ENCODE results near the gene TAF3.

The TAF3 gene

DNA sequence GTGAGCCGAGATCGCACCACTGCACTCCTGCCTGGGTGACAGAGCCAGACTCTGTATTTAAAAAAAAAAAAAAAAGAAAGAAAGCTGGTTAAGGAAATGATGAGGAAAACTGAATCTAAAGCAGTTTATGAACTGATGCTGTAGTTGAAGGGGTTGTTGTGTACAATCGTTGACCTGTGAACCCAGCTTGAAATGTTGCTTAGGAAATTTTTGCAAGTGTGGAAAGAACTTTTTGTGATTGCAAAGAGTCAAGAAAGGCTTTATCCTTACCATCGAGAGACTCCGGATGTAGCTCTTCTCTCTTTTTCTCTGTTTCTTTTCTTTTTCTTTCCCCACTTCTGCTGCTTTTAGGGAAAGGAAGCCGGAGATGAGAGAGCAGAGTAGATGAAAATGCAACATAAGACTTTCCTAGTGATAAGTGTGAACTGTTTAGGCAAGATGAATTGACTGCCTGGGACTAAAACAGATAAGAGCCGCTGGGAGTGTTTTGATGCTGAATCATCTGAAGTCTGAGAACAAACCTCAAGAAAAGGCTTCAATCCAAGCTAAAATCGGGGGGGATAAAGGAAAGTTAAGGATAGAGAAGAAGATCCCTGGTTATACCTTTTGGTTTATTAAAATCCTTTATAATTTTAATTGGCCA lies 69.0 kb downstream of the TAF3 start:
- no peak for DNase-seq

DNA sequence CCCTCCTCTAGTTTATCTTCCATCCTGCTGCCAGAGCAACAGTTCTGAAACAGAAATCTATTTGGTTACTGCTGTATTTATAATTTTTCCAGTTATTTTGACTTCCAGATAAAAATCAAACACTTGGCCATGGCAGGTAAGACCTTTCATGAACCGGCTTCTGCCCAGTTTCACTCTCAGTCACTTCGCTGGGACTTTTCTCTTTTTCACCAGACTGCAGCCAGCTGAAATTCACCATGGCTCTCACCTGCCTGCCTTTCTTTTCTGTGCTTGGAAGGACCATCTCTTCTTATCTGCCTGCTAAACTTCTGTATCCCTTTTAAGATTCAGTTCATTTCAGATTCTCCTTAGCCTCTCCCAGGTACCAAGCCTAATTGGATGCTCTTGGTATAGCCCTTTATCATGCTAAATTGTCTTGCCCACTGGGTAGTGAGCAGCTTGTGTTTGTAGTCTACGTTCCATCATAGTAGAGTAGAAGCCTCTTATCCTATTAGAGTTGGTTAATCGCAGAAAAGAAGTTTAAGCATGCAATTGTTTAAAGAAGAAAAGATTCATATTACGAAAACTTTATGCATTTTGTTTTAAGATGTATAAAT lies 71.7 kb downstream of the TAF3 start:
- no peak for DNase-seq

DNA sequence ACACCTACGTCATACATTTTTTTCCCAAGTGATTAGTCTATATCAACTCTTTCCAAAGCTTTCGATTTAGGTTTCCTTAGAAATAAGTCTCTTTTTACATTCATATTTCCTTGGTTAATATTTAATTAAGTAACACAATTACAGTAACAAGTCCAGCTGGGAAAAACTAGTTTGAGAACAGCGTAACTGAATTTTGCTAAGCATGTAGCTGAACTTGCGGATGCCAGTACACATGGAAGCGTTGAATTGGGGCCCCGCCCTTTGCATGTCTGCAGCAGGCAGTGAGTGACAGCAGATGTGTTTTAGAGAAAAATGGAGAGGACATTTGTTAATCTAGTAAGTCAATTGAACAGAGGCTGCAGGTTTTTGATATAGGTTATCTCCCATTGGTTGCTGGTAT lies 72.5 kb downstream of the TAF3 start:
- no peak for DNase-seq

DNA sequence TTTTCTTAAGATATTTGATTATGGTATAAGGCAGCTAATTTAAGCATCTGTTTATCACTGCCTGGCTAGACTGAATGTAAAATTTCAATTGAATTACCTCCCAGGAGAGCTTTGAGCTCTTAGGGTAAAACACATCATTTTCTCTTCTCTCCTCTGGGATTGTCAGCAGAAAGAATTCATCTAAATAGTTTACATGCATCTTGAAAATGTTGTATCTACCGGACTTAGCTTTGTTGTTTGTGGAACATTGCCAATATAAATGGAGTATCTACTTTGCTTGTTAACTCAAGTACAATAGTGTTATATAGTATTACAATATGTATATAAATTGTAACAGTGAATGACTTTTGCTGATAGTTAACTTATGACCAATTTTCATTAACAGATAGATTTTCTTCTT lies 73.3 kb downstream of the TAF3 start:
- DNase-seq = no peak

DNA sequence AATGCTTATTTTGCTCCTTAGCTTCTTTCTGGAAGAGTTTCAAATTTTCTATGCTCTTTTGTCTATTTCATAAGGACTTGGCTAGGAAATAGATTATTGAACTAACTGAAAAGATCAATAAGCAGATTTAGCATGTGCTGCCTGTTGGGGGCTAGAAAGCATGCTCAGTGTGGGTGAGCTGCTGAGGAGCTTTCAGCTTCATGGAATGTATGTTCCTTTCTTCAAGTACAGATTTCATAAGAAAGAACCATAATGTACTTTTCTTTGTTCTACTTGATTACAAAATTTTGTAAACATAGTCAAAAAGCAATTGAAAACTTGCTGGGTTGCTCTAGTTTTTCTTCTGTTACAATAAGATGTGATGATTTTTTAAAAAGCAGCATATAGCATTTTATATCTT lies 73.8 kb downstream of the TAF3 start:
- DNase-seq = no peak

DNA sequence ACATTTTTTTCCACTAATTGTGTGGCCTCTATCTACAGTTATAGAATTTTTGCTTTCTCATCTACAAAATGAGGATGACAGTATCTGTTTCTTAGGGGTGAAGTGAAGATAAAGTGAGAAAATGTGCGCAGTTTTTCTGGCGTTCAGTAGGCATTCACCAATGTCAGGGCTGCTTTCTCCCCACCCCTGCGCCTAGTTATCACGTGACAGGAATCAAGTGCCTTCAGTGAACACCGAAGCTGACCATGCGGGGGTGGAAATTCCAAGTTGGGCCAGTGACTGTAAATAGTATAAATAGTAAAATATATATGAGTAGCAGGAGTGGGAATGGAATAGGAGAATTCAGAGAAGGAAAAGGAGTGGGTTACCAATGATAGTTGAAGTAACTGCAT lies 77.4 kb downstream of the TAF3 start:
- no peak for DNase-seq

DNA sequence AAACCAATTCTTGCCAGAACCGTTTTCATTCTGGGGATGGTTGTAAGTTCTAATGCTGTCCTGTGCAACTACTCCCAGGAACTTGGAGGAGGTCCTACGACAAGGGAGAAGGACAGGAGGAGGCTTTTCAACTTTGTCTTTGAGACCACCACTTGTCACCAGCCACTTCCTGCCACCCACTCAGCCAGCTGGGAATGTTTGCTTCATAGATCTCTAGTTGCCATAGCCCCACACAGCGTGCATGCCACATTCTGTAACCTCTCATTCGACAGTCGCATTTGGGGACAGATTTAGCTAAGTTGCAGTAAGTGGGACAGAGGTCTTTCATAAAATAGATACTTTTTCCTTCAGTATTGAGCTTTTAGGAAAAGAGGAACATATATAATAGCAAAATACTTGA lies 78.0 kb downstream of the TAF3 start:
- DNase-seq = no peak

DNA sequence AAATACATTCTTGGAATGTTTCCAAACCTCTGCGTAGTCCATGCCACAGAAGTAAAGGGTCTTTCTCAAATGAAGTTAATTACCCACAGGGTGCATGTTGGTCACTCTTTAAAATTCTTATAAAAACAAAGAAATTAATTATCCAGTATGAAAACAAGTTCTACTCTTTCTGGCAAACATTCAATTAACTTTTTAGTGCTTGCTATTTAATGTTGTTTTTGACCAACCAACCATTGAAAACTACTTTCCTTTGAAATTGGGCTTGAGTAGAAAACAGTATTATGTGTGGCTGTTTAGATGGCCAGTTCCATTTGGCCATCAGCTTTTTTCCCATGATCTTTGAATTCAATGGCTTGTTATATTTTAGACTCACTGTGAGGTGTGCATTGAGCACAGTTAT lies 83.0 kb downstream of the TAF3 start:
- DNase-seq = no peak

DNA sequence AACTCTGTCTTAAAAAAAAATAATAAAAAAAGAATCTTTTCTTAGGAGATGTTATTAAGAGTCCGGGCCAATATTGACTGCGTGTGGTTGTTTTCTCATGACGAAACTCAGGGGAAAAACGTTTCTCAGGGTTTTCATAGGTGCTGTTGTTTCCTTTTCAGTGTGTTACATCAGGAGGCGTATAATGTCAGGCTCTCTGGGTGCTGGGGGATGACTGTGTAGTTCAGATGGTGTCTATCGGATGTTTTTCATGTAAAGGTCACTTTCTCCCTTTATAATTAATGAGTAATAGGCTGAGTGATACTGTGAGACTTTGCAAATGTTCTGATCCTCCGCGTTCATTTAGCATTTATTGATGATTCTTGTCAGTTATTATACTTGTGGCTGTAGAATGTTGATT lies 84.1 kb downstream of the TAF3 start:
- DNase-seq = no peak

DNA sequence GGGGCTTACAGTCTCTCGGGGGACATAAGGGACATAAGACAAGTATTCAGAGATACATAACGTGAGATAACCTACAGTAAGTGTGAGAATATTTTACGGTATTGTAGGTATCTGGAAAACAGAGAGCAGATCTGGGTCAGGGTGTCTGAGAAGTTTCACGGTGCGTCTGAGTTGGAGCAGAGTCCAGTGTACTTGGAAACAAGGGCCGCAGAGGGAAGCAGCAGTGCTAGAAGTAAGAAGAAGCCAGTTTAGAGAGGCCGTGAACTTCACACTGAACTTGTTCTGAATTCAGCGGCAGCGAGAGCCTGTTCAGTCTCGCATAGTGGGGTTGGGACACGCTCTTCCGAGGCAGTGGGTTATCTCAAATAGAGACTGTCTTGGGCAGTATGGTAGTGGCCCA lies 85.5 kb downstream of the TAF3 start:
- no peak for DNase-seq

DNA sequence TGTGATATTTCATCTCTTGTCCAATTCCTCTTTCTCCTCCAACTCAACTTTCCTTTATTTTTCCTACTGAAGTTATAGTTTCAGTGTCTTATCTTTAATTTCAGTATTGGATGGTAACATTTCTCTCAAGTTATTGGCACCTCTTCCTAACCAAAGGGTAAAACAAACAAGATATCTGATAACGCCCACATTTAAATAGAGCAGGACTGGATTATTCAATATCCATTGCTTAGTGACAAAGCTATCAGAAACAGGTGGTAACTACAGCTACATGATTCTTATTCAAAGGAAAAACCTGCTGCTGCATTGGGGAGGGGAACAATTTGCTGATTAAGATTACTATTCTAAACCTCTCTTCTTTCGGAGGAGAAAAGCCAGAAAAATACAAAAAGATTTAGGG lies 87.8 kb downstream of the TAF3 start:
- DNase-seq = no peak

DNA sequence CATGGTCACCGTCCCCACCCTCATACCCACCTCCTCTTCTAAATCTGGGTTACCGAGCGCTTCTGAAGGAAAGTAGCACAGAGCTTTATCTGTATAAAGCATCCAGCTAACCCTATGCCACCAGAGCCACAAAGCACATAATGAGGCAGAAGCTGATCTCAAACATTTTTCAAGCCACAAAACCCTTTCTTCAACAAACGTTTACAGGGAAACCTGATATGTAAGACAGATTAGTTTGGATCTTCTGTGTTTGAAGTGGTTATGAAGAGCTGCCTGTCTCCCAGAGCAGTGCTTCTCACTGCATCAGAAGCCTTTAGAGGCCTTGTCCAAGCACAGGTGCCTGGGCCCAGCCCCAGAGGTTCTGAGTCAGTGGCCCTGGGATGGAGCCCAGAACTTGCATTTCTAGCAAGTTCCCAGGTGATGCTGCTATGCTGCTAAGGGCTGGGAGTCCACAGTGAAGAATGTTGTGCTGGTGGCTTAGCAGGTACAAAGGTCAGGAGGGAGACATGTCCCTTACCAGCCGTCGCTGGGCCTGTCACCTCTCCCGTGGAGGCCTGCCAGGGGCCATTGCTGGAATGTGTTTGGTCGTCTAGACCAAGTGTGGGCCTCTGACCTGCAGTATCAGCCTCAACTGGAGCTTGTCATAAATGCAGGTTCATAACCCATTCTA lies 90.4 kb downstream of the TAF3 start:
- DNase-seq = no peak

DNA sequence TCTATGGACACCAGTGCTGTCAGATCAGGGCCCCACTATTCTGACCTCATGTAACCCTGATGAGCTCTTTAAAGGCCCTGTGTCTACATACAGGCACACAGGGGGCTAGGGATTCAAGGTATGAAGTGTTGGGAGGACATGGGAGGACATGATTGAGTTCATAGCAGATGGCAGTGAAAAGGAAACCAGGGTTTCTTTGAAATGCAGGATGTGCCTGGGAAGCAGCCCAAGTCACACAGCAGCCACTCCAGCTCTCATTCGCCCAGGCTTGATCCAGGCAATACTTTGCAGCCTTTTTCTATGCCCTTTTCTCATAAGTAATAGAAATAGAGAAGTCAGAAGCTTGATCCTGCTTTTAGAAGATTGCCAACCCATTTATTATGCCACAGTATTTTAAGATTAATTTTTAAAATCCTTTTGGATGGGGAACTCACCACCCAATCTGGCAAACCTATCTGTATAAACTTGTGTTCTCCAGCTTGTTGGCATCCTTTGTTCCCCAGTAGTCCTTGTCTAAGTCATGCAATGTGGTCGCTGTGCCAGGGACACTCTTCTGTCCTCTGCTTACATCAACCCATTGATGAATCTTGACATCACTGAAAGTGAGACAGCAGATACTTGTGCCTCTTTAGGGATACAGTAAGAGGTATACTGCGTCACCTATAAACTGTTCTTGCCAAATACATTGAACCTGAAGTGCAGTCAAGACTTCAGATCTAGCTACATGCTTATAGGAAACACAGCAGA lies 95.0 kb downstream of the TAF3 start:
- no peak for DNase-seq

DNA sequence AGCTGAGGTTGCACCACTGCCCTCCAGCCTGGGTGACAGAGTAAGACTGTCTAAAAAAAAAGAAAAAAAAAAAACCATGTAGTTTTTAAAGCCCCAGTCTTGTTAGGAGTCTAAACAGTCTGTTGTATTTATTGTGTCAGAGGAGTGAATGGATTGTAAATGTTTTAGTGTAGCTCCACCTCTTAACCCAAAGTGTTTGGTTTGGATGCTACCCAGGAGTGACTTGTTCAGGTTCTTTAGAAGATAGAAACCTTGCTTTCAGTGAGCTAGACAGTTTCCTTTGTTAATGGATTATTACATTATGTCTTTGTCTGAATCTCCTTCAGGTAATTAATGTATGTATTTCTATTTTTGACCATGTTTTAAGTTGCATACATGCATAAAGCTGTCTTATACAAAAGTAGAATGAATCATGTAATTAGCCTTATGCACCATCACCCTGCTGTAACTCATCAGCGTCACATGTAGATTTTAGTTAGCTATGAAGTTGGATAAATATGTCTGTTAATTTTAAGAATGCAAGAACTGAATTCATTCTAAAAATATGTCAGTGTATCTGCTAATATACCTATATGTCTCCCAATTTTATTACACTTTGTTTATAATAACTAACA lies 97.7 kb downstream of the TAF3 start:
- DNase-seq = no peak

DNA sequence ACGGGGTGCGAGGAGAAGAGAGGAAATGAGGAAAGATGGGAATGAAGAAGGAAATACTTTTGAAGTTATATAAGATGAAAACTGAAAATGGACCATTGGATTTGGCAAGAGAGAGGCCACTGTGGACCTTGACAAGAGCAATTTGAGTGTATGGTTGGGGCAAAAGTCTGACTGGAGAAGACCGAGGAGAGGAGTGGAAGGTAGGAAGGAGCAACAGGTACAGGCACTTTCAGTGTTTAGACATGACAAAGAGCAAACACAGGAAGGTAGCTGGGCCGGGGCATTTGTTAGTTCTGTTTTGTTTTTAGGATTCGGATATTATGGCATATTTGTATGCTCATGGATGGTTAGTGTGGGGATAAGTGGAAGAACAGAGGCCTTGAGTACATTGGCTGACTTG lies 99.4 kb downstream of the TAF3 start:
- DNase-seq = no peak

DNA sequence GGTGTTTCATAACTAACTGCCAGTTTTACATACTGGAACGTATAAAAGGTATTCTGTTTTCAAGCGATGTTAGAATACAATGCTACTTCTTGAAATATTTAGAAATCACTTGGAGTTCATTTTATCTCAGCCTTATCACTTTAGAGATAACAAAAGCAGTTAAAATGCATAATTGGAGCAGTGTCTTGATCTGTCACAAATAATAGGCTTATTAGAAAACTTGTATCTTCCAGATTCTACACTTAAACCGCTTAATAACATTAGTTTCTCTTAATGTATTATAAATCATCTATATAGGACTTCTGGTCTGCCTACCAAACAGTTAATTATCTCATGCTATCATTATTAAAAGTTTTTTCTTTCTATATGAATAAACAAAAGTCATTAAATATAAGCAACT lies 104.4 kb downstream of the TAF3 start:
- DNase-seq = no peak

DNA sequence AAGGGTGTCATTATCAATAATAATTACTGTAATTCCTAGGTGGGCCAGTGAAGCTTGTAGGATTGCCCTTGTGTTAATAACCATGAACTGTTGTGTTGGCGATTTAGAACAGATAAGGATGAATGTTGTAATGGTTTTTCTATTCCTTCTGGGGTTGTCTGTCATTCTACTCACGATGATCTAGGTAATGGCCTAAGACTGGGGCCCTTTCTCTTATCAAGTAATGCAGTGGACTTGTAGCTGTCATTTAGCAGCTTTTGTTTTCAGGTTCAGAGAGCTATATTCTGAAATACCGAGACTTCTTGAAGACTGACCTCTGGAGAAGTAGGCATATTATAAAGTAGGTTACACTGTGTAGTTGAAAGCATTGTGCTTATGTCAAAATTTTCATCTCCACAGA lies 110.2 kb downstream of the TAF3 start:
- DNase-seq = no peak

DNA sequence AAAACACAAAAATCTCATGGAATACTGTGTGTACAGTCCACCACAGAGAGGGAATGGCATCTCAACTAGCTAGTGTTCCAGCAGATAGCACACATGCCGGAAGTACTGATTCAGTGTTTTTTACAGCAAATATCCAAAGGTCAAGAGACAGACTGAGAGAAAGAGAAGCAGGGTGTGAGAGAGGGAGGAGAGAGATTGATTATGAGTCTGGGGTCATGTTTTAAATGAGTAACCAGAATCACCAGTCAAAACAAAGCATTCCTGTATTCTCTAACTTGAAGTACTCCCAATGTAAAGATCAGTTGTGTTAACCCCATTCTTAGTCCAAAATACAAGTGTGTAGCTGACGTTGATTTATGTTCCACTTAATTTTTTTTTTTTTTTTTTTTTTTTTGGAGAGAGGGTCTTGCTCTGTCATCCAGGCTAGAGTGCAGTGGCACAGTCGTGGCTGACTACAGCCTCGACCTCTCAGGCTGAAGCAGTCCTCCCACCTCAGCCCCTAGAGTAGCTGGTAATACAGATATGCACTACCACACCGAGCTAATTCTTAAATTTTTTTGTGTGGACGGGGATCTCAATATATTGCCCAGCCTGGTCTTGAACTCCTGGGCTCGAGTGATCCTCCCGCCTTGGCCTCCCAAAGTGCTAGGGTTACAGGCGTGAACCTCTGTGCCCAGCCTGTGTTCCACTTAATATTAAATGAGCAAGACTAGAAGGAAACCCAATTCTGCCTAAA lies 114.2 kb downstream of the TAF3 start:
- no peak for DNase-seq

DNA sequence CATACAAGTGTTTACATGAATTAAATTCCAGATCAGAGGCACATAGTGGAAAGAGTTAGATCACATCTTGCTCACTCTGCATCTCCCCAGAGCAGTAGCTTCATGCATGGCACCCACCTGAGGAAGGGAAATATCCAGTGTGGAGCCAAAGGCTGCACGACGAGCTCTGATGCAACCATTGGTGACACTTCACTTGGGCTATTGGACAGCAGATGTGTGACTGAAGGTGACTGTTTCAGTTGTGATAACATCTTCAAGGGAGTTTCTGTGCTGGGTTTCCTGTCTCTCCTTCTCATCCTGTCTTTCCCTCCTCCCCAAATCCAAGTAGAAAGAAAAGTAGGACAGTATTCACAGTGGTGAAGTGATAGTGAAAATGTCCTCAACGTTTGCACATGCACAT lies 115.0 kb downstream of the TAF3 start:
- DNase-seq = no peak

DNA sequence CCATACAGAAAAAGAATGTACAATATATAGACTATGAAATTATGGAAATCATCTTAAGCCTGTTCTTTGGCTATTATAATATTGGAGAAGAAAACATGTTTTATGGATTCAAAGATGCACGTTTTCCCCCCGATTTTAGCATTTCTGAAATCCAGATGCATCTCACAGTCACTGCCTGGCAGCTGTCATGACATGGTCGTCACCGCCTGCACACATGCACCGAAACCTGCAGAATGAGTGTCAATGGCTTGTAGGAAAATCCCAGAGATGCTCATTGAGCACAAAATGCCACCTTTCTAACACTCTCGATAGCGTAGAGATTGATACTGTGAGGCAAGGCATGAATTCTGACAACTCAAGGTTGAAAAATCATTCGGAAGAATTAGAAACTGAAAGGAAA lies 115.5 kb downstream of the TAF3 start:
- no peak for DNase-seq

DNA sequence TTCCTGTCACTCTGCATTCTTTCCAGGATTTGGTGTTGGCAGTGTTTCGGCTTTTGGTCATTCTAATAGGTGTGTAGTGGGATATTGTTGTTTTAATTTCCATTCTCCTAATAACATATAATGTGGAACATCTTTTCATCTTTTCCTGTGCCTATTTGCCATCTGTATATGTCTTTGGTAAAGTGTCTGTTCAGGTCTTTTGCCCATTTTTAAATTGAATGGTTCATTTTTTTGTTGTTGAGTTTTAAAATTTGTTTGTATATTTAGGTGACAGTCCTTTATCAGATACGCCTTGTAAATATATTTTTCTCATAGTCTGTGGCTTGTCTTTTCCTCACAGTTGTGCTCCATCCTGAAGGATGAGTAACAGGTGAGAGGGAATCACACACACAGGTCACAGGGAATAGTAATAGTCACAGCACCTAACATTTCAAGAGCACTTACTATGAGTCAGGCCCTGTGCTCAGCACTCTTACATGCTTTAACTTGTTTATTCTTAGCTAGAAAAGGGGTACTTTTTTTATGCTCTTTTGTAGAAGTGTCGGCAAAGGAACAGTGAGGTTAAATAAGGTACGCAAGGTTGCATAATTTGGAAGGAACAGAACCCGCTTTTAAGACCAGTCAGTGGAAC lies 119.1 kb downstream of the TAF3 start:
- no peak for DNase-seq

DNA sequence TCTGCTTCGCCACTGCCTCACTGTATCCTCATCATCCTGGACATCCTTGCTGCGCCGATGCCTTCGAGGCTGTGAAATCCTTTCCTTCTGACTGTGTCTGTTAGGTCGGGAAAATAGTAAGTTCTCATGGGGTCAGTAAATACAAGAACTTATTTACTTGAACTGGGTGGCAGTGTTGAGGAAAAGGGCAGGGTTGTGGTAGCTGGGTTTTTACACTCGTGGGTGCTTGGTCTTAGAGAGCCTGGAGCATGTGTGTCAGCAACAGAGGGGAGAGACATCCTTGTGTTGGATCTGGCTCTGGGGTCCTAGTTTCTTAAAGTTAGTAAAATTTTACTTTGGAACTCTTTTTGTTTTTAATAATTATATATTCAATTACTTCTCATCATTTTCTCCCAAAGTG lies 123.3 kb downstream of the TAF3 start:
- no peak for DNase-seq
